DOHH2 (cell line): ENCODE data around the gene MRLN.

Experiments used
- CTCF ChIP-seq: fragments of 200-600 bp; sonication (generic); IDR thresholded peaks from one replicate; pipeline ENCODE4 v1.5.1; 2014; ENCODE audit warnings: antibody characterized with exemption, mild to moderate bottlenecking, low read depth, low read length; ENCODE audit not compliant: poor library complexity, severe bottlenecking
- EZH2phosphoT487 ChIP-seq: fragments of 200-600 bp; sonication (generic); IDR thresholded peaks from 2 replicates; pipeline ENCODE4 v1.6.1; 2017; ENCODE audit warnings: borderline replicate concordance, mild to moderate bottlenecking, antibody characterized with exemption, low read length, moderate library complexity, mixed read lengths

GRCh38 chr10:59704630-59705029 lies 48.6 kb downstream of the MRLN start:
- TF ChIP-seq CTCF, result no peak
- no peak for TF ChIP-seq EZH2phosphoT487
